ENCODE measurements around the gene KRT3.
"Not testable (repeated sequence)": the region's sequence is repeated elsewhere in the genome, so short reads cannot be mapped to it uniquely, and the experiment has no call there.

Gene KRT3

DNA sequence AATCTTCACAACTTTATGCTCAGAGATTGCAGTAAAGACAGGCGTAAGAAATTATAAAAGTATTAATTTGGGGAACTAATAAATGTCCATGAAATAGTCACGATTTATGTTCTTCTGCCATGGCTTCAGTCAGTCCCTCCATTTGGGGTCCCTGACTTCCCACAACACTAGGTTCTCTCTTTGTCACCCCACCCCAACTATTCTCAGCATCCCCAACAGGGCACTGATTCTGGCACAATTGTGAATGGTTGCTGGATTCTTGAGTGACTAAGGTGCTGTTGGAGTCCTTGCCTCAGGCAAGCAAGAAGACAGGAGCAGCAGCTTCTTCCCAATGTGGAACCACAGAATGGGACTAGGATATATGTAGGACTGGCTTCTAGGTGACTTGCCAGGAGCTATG is 34.1 kb downstream of the KRT3 start:
- TF ChIP-seq, protein P1, sequence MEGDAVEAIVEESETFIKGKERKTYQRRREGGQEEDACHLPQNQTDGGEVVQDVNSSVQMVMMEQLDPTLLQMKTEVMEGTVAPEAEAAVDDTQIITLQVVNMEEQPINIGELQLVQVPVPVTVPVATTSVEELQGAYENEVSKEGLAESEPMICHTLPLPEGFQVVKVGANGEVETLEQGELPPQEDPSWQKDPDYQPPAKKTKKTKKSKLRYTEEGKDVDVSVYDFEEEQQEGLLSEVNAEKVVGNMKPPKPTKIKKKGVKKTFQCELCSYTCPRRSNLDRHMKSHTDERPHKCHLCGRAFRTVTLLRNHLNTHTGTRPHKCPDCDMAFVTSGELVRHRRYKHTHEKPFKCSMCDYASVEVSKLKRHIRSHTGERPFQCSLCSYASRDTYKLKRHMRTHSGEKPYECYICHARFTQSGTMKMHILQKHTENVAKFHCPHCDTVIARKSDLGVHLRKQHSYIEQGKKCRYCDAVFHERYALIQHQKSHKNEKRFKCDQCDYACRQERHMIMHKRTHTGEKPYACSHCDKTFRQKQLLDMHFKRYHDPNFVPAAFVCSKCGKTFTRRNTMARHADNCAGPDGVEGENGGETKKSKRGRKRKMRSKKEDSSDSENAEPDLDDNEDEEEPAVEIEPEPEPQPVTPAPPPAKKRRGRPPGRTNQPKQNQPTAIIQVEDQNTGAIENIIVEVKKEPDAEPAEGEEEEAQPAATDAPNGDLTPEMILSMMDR (IDR thresholded peaks at IDR 0.05; ENCODE audit: extremely low read depth, missing control alignments) = no peak
- no peak for DNase-seq (ENCODE audit: low spot score)

DNA sequence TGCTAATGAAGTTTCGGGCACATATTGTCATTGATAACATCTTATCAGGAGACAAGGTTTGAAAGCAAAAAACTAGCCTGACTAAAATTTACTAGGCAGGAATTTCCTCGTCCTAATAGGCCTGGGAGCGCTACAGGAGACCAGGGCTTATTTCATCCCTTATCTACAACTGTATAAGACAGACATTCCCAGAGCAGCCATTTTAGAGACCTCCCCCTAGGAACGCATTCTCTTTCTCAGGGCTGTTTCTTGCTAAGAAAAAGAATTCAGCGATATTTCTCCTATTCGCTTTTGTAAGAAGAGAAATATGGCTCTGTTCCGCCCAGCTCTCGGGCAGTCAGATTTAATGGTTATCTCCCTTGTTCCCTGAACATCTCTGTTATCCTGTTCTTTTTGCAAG is 34.7 kb downstream of the KRT3 start:
- not testable (repeated sequence) for DNase-seq (ENCODE audit: low spot score)

DNA sequence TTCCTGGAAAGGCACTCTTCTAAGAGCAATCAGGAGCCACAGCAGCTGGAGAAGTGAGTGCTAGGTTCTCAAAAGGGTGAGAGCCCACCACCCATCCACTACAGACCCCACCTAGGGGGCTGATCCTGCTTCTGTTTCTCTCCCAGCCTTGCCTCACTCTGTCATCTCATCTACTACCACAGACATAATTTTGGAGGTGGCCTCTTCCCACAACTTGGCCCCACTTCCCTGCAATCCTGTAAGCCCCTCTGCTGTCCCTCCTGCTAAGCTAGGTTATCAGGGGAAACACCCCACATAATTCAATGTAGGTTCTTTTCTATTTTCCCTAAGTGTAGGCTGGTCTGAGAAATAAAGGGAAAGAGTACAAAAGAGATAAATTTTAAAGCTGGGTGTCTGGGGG is 35.3 kb downstream of the KRT3 start:
- no peak for DNase-seq (ENCODE audit: low spot score)
- TF ChIP-seq, protein P1 (IDR thresholded peaks at IDR 0.05; ENCODE audit: extremely low read depth, missing control alignments) = no peak

DNA sequence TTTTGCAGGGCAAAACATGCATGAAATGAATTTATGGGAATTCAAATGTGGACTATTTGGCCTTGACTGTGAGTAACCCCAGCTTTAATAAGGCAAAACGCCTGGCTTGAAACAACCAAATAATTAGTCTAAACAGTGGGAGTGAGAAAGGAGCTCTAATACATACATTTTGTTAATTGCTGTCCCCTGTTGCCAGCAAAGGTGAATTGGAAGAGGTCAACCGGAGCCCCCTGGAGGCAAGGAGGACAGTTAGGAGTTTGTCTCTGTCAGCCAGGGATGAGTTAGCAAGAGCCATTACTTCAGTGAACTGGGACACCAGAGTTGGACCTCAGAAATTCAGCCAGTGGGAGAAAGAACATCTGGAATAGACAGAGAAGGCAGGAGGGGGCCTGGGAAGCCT is 36.2 kb downstream of the KRT3 start:
- no peak for DNase-seq (ENCODE audit: low spot score)
- TF ChIP-seq, protein P1 (IDR thresholded peaks at IDR 0.05; ENCODE audit: extremely low read depth, missing control alignments) = no peak

DNA sequence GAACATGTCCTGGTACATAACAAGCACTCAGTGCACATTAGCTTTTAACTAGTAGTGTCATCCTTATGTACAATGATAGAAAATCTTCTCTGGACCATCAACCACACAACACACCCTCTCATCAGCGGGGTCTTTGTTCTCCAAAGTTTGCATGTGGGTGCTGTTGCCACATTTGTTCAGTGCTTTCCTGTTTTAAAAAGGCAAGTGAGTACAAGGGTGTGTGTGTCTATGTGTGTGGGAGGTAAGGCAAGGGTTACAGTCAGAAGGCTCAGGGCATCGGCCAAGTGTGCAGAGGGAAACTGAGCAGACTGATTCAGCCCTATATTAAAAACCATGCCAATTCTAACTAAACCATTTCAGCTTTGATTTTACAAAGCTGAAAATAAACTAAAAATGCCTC is 36.7 kb downstream of the KRT3 start:
- DNase-seq (ENCODE audit: low spot score) = no peak
- TF ChIP-seq, protein P1 (IDR thresholded peaks at IDR 0.05; ENCODE audit: extremely low read depth, missing control alignments) = no peak

DNA sequence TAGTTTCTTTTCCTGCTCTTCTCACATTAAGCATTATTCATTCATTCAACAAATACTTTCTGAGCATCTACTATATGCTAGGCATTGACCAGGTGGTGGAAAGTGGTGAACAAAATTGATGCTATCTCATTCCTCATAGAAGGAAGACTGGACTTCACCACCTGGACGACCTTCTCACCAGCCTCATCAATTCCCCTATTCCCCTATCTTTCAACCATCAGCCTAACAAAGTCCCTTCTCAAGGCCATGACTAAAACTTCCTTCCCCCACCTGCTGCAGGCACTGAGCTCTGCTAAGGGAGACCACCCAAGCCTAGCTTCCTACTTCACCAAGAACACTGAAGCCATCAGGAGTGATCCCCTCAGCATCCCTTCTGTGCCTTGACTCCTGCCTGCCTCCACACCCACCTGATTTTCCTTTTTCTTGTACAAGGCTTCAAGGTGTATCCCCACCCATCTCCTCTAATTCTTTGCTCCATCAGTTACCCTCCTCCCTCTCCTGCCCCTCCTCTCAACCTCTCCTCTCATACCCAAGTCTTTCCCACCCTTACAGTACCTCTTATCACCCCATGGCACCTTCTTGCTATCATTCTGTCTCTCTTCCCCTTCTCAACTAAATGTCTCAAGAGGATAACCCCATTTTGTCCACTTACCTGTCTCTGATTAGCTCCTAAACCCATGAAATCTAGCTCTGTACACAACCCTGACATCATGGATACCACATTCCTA is 38.3 kb downstream of the KRT3 start:
- TF ChIP-seq, protein P1 (IDR thresholded peaks at IDR 0.05; ENCODE audit: extremely low read depth, missing control alignments) = no peak
- no peak for DNase-seq (ENCODE audit: low spot score)

DNA sequence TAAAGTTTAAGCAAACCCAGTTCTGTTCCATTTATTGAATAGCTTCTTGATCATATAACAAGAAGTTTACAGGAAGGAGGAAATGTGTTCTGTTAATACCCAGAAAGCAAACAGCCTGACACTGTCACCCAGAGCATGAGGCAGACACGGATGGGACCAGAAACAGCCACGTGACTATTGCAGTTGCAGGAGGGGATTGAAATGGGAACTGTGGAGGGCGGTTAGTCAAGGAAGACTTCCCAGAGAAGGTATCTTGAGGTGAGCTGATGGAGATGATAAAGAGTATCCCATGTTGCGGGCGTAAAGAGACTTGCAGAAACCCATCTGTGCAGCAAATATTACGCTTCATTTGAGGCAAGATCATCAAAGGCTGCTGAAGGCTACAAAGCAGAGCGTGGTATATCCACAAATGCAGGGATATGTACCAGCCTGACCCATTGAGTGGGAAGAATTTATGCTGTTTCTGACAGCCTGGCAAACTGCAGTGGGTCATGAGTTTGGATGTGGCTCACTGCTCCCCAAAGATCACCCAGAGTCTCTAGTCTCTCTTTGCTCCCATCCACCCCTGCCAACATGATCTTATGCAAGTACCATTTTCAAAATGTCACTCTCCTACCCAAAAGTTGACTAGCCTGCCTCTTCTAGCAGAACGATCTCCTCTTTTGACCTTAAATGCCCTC is 39.5 kb downstream of the KRT3 start:
- TF ChIP-seq, protein P1 (IDR thresholded peaks at IDR 0.05; ENCODE audit: extremely low read depth, missing control alignments) = no peak
- no peak for DNase-seq (ENCODE audit: low spot score)

DNA sequence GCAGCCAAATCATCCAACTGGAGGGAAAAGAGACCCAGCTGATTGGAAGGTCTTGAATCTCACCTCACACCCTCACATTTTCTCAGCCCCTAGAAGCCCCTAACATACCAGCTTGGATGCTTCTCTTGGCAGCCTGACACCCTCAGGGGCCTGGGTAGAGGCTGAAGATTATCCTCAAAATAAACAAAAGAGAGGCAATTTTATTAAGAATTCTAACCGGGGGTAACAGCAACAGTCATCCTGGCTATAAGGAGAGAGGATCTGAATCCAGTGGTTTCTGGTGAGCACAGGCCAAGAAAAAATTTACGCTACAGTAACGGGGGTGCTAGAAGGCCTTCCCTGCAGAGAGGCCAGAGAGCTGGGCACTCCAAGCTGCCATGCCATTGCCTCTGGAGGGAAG is 40.4 kb downstream of the KRT3 start:
- TF ChIP-seq, protein P1 (IDR thresholded peaks at IDR 0.05; ENCODE audit: extremely low read depth, missing control alignments) = no peak
- no peak for DNase-seq (ENCODE audit: low spot score)

All from GM20000 (cell line).